ENCODE results near the gene DDX1.

- TF ChIP-seq SMAD4 (CRISPR knock-in tag; conservative IDR thresholded peaks at IDR 0.05) (no peak), HNRNPH1 (optimal IDR thresholded peaks at IDR 0.05; ENCODE audit: low read depth, low read length) (no peak), CSDE1 (IDR thresholded peaks at IDR 0.05) (no peak), CTCF (IDR thresholded peaks at IDR 0.05 in 2 of 3, conservative IDR thresholded peaks at IDR 0.05 in 1 of 3; ENCODE audit: insufficient read depth in 2 of 3, low read depth in 1 of 3, low read length in 3 of 3) (no peak), SREBF2 (CRISPR knock-in tag; IDR thresholded peaks at IDR 0.05) (no peak), POLR3G (IDR thresholded peaks at IDR 0.05; ENCODE audit: extremely low read depth, insufficient read length, insufficient replicate concordance) (no peak), TCF7L2 (IDR thresholded peaks at IDR 0.05; ENCODE audit: low read depth, low read length) (no peak), EP300 (IDR thresholded peaks at IDR 0.05; ENCODE audit: low read length) (no peak), FOSL1 (tag; conservative IDR thresholded peaks at IDR 0.05) (no peak), POU5F1 (IDR thresholded peaks at IDR 0.05; ENCODE audit: borderline replicate concordance, low read depth, low read length, partially characterized antibody) (no peak), GABPB1 (CRISPR knock-in tag; IDR thresholded peaks at IDR 0.05) (no peak), GATAD2A (IDR thresholded peaks at IDR 0.05) (no peak), HDAC8 (tag; IDR thresholded peaks at IDR 0.05) (no peak), TAL1 (IDR thresholded peaks at IDR 0.05) (no peak)
Observed at GRCh38 chr2:15656090-15656489, 64.4 kb downstream of the DDX1 start.

All from K562 (cell line).